C4-2B (cell line): ENCODE measurements around the gene SLC39A11.

ENCODE experiments used
- ZFX ChIP-seq: fragments of 450-650 bp; IDR thresholded peaks from 2 replicates; pipeline ENCODE4 v1.6.1; 2017
- TF ChIP-seq, protein P1 (sequence below): fragments of 450-650 bp; conservative IDR thresholded peaks from 2 replicates; pipeline ENCODE4 v1.5.1; 2017; ENCODE audit warnings: mild to moderate bottlenecking

GRCh38 chr17:72940496-72940895 is 152.0 kb downstream of the SLC39A11 start:
- TF ChIP-seq, protein P1, sequence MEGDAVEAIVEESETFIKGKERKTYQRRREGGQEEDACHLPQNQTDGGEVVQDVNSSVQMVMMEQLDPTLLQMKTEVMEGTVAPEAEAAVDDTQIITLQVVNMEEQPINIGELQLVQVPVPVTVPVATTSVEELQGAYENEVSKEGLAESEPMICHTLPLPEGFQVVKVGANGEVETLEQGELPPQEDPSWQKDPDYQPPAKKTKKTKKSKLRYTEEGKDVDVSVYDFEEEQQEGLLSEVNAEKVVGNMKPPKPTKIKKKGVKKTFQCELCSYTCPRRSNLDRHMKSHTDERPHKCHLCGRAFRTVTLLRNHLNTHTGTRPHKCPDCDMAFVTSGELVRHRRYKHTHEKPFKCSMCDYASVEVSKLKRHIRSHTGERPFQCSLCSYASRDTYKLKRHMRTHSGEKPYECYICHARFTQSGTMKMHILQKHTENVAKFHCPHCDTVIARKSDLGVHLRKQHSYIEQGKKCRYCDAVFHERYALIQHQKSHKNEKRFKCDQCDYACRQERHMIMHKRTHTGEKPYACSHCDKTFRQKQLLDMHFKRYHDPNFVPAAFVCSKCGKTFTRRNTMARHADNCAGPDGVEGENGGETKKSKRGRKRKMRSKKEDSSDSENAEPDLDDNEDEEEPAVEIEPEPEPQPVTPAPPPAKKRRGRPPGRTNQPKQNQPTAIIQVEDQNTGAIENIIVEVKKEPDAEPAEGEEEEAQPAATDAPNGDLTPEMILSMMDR = no peak
- no peak for TF ChIP-seq ZFX
